ENCODE data around the gene DPH6. TPM values are rescaled to one million over a fixed set of nuclear protein-coding genes. Genes with fewer than 3 reads are reported as not detected.

Gene DPH6
- total RNA-seq, 6 experiments from 2014 or later = 5.5 to 12.8 (median 6.9) TPM

DNA sequence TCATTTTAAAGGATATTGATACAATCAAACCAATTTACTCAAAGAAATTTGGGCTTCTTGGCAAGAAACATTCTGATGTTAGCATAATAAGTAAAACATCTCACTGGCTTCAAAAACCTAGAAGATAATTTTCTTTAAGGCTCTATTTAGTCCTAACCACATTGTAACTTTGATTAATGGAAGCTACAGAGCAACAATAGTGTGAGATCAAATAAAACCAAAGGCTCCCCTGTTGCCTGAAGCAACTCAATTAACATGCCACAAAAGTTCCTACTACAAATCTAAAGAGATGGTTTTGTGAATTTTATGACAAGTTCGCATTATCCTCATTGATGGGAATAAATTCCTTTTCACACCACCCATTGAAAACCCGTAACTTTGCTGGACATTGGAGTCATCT lies 5.9 kb downstream of the DPH6 start:
- intact Hi-C loops (cut with DNase I) = no loop called here
- no peak overlapping the region for H3K27ac ChIP-seq
- no peaks in the 10 kb centered on the region for H3K9me3 ChIP-seq
- TF ChIP-seq POLR2A (IDR thresholded peaks at IDR 0.05) = no peak
- TF ChIP-seq, protein P1, sequence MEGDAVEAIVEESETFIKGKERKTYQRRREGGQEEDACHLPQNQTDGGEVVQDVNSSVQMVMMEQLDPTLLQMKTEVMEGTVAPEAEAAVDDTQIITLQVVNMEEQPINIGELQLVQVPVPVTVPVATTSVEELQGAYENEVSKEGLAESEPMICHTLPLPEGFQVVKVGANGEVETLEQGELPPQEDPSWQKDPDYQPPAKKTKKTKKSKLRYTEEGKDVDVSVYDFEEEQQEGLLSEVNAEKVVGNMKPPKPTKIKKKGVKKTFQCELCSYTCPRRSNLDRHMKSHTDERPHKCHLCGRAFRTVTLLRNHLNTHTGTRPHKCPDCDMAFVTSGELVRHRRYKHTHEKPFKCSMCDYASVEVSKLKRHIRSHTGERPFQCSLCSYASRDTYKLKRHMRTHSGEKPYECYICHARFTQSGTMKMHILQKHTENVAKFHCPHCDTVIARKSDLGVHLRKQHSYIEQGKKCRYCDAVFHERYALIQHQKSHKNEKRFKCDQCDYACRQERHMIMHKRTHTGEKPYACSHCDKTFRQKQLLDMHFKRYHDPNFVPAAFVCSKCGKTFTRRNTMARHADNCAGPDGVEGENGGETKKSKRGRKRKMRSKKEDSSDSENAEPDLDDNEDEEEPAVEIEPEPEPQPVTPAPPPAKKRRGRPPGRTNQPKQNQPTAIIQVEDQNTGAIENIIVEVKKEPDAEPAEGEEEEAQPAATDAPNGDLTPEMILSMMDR (IDR thresholded peaks at IDR 0.05) = no peak
- peaks cover 0 to 5% (median 0%) of the 10 kb centered on the region in 4 donors for H3K4me1 ChIP-seq
- H3K36me3 ChIP-seq = no peaks in the 10 kb centered on the region
- ATAC-seq (no peak), DNase-seq (no peak)
- H3K27me3 ChIP-seq = no peaks in the 10 kb centered on the region
- no peak overlapping the region for H3K4me3 ChIP-seq
- WGBS (ENCODE audit: insufficient coverage, low coverage, low lambda C conversion rate, missing lambda C conversion rate) = 92% methylated on average over 2 of the region's 2 CpGs

DNA sequence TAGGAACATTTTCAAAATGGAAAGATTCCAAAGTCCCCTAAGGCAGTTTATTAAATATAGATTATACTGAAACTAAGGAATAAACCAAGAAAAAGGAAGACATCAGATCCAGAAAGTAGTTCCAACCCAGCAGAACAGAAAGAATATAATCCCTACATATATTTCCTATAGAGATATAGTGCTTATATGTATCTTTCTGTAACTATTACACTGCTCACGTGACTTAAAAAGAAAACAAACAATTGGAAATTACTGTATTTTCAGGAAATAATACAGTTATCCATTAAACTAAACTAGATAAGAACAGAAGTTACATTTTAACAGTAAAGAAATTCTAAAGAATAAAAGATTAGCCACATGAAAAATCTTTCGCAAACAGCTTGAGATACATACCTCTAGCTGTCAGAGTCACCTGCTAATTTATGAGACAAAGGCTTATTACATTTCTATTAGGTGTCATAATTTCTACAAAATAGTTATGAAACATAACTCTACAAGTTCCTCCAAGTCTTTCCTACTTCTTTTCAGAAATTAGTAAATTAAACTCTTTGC lies 10.5 kb downstream of the DPH6 start:
- Histone ChIP-seq H3K36me3 (no peaks in the 10 kb centered on the region), H3K27me3 (no peaks in the 10 kb centered on the region), H3K27ac (no peak overlapping the region), H3K4me3 (no peak overlapping the region), H3K9me3 (no peaks in the 10 kb centered on the region), H3K4me1 (peaks cover 0 to 7% (median under 1%) of the 10 kb centered on the region in 4 donors)
- WGBS (ENCODE audit: insufficient coverage, low coverage, low lambda C conversion rate, missing lambda C conversion rate) = 31% methylated on average over 2 of the region's 2 CpGs
- TF ChIP-seq, protein P1 (IDR thresholded peaks at IDR 0.05) = no peak
- TF ChIP-seq POLR2A (IDR thresholded peaks at IDR 0.05) = no peak
- DNase-seq (no peak), ATAC-seq (no peak)
- intact Hi-C loops (cut with DNase I) = no loop called here

DNA sequence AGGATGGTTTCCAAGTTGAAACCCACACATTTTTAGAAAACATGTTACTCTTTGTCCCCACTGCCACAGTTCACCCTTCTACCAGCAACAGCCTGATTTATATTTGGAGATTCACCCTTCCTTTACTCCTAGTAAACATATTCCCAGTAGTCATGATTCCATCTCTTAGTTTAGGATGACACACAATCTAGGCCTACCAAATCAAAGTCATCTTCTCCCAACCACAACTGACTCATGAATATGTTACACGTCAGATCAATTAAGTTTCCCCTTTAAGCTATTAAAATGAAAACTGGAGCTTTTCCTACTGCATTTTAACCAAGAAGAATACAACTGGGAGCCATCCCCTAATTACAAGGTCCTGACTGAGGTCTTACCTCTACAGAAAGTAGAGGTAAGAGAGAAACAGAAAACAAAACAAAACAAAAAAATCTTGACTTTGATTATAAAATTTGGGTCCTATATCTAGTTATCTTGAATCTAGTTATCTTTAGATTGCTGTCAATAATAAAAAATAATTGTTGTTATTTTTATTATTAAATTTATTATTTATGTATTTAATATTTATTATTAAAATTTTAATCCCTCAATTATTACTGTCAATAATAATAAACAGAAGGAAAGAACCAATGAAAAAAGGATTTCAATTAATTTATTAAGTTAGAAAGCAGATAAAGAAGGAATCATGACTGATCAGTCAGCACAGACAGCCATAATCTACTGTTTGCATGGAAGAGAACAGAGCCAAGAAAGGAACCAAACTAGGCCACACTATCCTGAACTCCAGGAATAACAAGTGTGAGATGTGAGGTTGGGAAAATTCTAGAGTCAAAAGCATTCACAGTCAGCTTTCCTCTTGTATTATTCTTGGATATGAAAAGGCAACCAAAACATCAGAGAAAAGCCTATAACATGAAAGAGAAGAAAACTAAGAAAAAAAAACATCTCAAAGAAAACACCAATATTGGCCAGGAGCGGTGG lies 12.5 kb downstream of the DPH6 start:
- TF ChIP-seq, protein P1 (IDR thresholded peaks at IDR 0.05) = no peak
- no peak for TF ChIP-seq POLR2A (IDR thresholded peaks at IDR 0.05)
- no peak overlapping the region for H3K4me3 ChIP-seq
- no peaks in the 10 kb centered on the region for H3K27me3 ChIP-seq
- H3K36me3 ChIP-seq = no peaks in the 10 kb centered on the region
- ATAC-seq (no peak), DNase-seq (no peak)
- intact Hi-C loops (cut with DNase I) = no loop called here
- WGBS (ENCODE audit: insufficient coverage, low coverage, low lambda C conversion rate, missing lambda C conversion rate) = 91% methylated on average over 2 of the region's 2 CpGs
- no peak overlapping the region for H3K27ac ChIP-seq
- no peaks in the 10 kb centered on the region for H3K9me3 ChIP-seq
- peaks cover 0 to 11% (median 2%) of the 10 kb centered on the region in 4 donors for H3K4me1 ChIP-seq

DNA sequence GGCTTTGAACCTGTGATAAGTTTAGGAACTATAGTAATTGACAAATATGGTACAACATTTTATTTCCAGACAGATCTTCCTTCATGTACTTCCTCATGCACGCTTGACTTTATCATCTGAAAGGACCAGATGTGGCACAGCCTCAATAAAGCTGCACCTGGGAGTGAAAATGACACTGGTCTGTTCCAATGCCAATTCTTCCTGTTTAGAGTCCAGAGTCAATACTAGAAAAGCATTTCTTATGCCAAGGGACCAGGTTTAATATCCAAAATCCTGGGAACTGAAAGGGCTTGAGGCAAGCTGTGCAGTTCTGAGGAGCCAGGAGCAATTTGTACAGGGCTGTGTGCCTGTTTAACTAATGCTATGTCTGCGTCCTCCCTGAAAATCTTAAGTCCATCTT lies 15.3 kb downstream of the DPH6 start:
- no peak overlapping the region for H3K4me3 ChIP-seq
- H3K27ac ChIP-seq = no peak overlapping the region
- TF ChIP-seq POLR2A (IDR thresholded peaks at IDR 0.05) = no peak
- TF ChIP-seq, protein P1 (IDR thresholded peaks at IDR 0.05) = no peak
- peaks cover 0 to 11% (median 2%) of the 10 kb centered on the region in 4 donors for H3K4me1 ChIP-seq
- no peaks in the 10 kb centered on the region for H3K27me3 ChIP-seq
- no peaks in the 10 kb centered on the region for H3K36me3 ChIP-seq
- intact Hi-C loops (cut with DNase I) = no loop called here
- WGBS (ENCODE audit: insufficient coverage, low coverage, low lambda C conversion rate, missing lambda C conversion rate) = 45% methylated on average over 2 of the region's 2 CpGs
- DNase-seq (no peak), ATAC-seq (peak; percentile 78 to 97 (median 87))
- H3K9me3 ChIP-seq = no peaks in the 10 kb centered on the region
